KBM-7 (cell line): ENCODE data around the gene LASP1NB.
"Not testable (repeated sequence)": the region's sequence is repeated elsewhere in the genome, so short reads cannot be mapped to it uniquely, and the experiment has no call there.

Experiments used
- DNase-seq: peaks from one replicate; pipeline ENCODE4 v3.0.0-alpha.2; 2015
- in situ Hi-C: fragments of 300-500 bp; cut with MboI; formaldehyde crosslinking; loops from 2 replicates; pipeline ENCODE4 v1.14.3; 2020; ENCODE audit warnings: low sequenced_read_pairs, low pct_unique_long_range_greater_than_20kb, mixed read lengths

The LASP1NB gene

DNA sequence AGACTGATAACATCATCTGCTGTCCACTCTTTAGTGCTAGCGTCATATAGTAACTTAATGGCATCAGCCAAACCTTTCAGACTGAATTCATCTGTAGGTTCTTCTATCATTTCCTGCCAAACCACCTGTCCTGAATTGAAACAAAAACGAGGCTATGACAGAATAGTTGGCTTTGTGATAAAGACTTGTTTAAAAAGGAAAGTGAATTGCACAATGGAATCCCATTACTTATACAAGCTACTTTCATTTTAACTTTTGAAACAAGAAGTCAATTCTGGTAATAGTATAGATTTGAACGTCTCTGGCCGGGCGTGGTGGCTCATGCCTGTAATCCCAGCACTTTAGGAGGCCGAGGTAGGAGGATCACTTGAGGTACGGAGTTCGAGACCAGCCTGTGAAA is 18.2 kb downstream of the LASP1NB start:
- in situ Hi-C loops: no loop called here
- DNase-seq: no peak

GRCh38 chr17:38947189-38947588 is 21.8 kb downstream of the LASP1NB start:
- in situ Hi-C loops: no loop called here

GRCh38 chr17:38953800-38954199 is 28.4 kb downstream of the LASP1NB start:
- in situ Hi-C loops, DNase-seq: not testable (repeated sequence)

More at GRCh38 chr17:38947189-38947588, 21.8 kb downstream of the LASP1NB start:
- no peak for DNase-seq

DNA sequence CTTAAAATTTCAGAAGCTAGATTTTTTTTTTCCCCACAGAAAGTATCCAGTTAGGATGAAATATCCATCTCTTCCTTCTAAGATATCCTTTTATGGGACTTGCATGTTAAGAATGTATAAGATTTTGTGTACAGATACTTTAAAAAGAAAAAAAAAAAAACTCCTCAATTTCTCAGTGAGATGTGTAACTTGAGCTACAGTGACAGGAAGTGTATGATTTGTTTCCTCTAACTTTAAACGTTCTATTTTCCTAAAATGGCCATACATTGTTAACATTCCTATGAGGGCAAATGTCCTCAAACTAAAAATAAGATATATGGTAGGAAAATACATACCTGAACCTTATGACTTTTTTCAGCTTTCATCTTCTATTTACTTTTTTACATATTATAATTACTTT is 32.9 kb downstream of the LASP1NB start:
- in situ Hi-C loops: no loop called here
- no peak for DNase-seq

- no peak for DNase-seq
- in situ Hi-C loops: no loop called here
Observed at GRCh38 chr17:38958756-38959155, 33.3 kb downstream of the LASP1NB start.

- no peak for DNase-seq
- in situ Hi-C loops: no loop called here
Observed at GRCh38 chr17:38959508-38959907, 34.1 kb downstream of the LASP1NB start.

DNA sequence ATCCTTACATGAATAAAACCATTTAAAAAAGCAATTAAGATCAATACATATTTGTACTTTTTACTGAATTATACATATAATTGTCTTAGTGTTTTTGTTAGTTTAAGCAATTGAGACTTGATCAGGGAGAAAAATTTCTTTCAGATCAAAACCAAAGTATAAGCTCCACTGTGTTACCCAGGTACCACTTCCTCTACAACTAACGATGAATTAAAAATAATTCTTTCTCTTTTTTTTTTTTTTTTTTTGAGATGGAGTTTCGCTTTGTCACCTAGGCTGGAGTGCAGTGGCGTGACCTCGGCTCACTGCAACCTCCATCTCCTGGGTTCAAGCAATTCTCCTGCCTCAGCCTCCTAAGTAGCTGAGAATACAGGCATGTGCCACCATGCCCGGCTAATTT is 35.0 kb downstream of the LASP1NB start:
- in situ Hi-C loops: no loop called here
- no peak for DNase-seq

GRCh38 chr17:38961413-38961812 is 36.0 kb downstream of the LASP1NB start:
- DNase-seq: no peak

DNA sequence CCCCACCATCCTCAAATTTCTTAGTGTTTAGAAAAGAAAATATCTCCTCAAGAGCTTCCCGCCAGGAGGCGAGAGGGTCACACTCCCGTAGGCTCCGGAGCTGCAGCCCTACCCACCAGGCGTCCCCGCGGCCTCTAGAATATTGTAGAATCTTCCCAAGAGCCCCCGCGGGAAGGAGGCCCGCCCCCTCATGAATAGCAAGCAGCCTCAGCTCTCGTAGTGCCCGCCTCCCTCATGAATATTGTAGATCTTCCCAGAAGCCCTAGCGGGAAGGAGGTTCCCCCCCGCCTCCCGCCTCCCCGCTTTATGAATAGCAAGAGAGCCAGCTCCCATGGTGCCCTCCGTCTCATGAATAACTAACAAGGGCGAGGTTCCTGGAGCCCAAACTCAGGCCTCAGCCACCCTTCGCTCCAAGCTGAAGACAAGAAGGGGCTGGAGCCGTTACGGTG is 41.9 kb downstream of the LASP1NB start, which contains the start of gene FBXO47:
FBXO47 (minus strand) TSS at position 114 of the 449 bp plus-strand sequence. CDS start 4,378 bp downstream, outside the sequence.
- in situ Hi-C loops: no loop called here
- DNase-seq: no peak

More at GRCh38 chr17:38961413-38961812, 36.0 kb downstream of the LASP1NB start:
- in situ Hi-C loops: no loop called here

GRCh38 chr17:38969281-38969680 is 43.9 kb downstream of the LASP1NB start:
- in situ Hi-C loops: no loop called here

DNA sequence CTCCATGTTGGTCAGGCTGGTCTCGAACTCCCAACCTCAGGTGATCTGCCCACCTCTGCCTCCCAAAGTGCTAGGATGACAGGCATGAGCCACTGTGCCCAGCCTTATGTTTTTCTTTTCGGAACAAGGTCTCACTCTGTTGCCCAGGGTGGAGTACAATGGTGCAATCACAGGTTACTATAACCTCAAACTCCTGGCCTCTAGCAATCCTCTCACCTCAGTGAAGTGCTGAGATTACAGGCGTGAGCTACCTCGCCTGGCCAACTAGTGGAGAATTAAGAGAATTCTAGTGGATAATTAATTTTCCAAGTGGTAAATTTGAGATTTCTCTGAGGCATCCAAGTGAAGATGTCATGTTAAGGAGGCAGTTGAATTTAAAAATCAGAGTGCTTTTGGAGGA is 44.7 kb downstream of the LASP1NB start:
- in situ Hi-C loops: no loop called here
- DNase-seq: no peak

More at GRCh38 chr17:38969281-38969680, 43.9 kb downstream of the LASP1NB start:
- no peak for DNase-seq

- DNase-seq: no peak
- in situ Hi-C loops: no loop called here
Observed at GRCh38 chr17:38970804-38971203, 45.4 kb downstream of the LASP1NB start.

DNA sequence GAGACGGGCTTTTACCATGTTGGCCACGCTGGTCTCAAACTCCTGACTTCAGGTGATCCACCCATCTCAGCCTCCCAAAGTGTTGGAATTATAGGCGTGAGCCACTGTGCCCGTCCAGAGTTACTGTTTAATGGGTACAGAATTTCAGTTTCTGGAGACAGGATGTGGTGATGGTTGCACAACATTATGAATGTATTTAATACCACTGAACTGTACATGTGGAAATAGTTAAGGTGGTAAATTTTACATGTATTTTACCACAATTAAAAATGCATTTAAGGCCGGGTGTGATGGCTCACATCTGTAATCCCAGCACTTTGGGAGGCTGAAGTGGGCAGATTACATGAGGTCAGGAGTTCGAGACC is 50.8 kb downstream of the LASP1NB start:
- in situ Hi-C loops: loop anchor here (25.0 kb wide), 1 partner anchor 186 kb away; the partner anchor contains the start of genes ARL5C and PLXDC1
- DNase-seq: peak; percentile 39

GRCh38 chr17:38978180-38978579 is 52.8 kb downstream of the LASP1NB start:
- in situ Hi-C loops: loop anchor here (25.0 kb wide), 1 partner anchor 184 kb away; the partner anchor contains the start of genes ARL5C and PLXDC1
- DNase-seq: no peak
